22Rv1 (cell line): Measurements from ENCODE around the gene PHF20.
"Not testable (repeated sequence)": the region's sequence is repeated elsewhere in the genome, so short reads cannot be mapped to it uniquely, and the experiment has no call there.

ENCODE experiments used
- H3K27ac ChIP-seq: fragments of 450-650 bp; 2 replicates; pipeline ENCODE4 v1.5.1; 2017
- ZFX ChIP-seq: fragments of 450-650 bp; IDR thresholded peaks from 2 replicates; pipeline ENCODE4 v1.6.1; 2017; ENCODE audit warnings: antibody characterized with exemption, borderline replicate concordance
- TF ChIP-seq, protein P1 (sequence below): fragments of 450-650 bp; IDR thresholded peaks from 2 replicates; pipeline ENCODE4 v1.5.1; 2017; ENCODE audit warnings: mild to moderate bottlenecking

Gene PHF20

DNA sequence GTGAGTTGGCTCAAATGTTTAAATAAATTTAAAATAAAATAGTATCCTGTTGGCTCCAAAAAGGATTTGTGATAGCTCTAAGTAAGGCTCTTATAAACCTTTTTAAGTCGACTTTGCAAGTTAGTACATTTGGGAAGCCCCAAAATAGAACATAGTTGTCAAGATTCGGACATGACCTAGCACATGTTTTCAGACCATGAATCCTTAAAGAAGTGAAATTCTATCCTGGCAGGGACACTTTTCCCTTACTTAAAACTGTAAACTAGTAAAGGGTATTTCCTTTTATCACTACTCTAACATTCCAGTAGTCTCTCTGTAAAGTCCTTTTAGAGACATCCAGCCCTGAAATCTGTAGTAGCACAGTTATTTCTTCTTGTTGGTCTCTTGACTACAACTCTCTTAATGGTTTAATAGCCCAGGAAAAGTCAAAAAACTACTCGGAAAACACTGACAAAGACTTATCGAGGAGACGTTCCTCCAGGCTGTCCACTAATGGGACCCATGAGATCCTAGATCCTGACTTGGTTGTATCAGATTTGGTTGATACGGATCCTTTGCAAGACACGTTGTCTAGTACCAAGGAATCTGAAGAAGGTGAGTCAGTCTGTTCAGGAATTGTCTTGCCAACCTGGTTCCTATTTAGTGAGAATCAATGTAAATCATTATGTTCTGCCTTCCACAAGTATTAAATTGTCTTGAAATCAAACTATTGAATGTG, 98.9 kb downstream of the PHF20 start:
- H3K27ac ChIP-seq: no peak overlapping the region
- TF ChIP-seq, protein P1, sequence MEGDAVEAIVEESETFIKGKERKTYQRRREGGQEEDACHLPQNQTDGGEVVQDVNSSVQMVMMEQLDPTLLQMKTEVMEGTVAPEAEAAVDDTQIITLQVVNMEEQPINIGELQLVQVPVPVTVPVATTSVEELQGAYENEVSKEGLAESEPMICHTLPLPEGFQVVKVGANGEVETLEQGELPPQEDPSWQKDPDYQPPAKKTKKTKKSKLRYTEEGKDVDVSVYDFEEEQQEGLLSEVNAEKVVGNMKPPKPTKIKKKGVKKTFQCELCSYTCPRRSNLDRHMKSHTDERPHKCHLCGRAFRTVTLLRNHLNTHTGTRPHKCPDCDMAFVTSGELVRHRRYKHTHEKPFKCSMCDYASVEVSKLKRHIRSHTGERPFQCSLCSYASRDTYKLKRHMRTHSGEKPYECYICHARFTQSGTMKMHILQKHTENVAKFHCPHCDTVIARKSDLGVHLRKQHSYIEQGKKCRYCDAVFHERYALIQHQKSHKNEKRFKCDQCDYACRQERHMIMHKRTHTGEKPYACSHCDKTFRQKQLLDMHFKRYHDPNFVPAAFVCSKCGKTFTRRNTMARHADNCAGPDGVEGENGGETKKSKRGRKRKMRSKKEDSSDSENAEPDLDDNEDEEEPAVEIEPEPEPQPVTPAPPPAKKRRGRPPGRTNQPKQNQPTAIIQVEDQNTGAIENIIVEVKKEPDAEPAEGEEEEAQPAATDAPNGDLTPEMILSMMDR: no peak
- TF ChIP-seq ZFX: no peak

DNA sequence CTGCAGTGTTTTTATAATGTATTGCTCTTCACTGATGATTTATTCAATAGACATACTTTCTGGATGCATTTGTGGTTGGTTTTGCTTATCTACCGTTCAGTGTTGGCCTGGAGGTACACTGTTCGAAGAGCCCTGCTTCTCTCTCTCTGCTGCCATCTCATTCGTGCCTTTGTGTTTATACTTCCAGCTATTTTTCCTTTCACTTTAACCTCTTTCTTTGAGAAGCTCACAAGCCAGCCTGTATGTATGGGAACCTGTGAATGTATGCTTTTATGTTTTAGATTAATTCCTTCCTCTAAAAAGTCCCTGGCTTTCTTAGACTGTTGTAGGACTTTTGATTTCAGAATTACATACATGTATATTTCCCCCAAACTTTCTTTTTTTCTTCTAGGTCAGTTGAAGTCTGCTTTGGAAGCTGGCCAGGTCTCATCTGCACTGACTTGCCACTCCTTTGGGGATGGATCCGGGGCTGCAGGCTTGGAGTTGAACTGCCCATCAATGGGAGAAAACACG, 99.5 kb downstream of the PHF20 start:
- no peak overlapping the region for H3K27ac ChIP-seq
- TF ChIP-seq, protein P1: no peak

DNA sequence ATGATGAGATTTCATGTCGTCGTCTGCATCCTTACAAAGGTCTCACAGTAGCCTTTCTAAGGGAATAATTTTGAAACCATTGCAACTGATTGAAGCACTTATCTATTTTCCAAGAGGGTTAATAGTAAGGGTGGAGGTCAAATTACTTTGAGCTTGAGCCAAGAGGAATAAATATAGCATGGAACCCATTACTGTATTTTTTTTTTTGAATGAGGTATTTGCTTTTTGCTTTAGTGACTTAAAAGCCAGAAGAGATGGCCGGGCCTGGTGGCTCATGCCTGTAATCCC, 104.2 kb downstream of the PHF20 start:
- H3K27ac ChIP-seq: peak overlapping the region; percentile 45
- TF ChIP-seq, protein P1: no peak
- no peak for TF ChIP-seq ZFX

DNA sequence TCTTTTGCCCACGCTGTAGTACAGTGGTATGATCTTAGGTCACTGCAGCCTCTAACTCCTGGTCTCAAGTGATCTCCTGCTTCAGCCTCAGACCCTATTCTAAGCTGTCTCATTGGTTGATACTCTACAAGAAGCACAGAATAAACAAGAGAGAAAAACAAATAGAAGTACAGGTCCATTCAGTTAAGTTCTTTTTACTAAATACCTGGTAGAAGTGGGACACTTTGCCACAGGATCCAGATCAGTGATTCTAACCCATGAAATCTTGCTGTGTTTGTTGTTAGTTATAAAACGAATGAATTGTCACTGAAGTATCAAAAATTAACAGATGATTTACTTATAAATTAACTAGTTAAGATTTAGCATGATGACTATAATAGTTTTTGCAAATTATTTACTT, 105.8 kb downstream of the PHF20 start:
- TF ChIP-seq, protein P1: no peak
- no peak for TF ChIP-seq ZFX

DNA sequence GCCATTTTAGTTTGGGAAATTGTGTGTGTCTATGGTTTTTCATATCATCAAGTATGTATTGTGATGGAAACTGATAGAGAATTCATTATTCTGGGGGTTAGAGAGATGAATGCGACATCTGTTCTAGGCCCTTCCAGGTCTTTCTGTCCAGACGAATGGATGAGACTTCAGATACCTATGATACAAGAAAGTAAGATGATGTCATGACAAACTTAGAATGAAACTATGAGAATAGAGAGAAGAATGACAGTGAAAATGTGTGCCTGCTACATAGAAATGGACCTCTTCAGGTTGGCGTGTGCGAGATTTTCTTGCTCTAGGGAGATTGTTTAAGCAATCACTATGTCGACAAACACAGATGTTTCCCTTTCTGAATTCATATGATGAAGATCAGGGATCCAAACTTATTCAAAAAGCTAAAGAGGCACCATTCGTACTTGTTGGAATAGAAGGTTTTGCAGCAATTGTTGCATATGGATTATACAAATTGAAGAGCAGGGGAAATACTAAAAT, 106.4 kb downstream of the PHF20 start:
- TF ChIP-seq ZFX: no peak
- TF ChIP-seq, protein P1: no peak
- no peak overlapping the region for H3K27ac ChIP-seq

More for the DNA sequence above, 105.8 kb downstream of the PHF20 start:
- H3K27ac ChIP-seq: no peak overlapping the region

DNA sequence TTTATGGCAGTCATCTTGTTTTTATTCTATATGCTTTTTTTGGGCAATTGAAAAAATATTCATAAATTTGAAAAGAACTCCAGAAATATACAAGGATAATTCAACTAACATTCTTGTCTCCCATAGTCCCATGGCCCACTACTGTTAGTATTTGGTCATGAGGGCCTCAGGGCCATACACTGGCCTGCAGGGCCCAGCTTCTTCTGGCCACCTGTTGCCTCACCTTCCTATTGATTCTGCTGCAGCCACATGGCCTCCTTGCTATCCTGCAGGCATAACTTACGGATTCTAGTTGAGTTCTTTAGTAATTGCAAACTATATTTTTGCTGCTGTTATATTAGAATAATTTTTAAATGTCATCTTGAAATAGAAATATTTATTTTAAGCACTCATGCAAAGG, 109.9 kb downstream of the PHF20 start:
- H3K27ac ChIP-seq: no peak overlapping the region
- TF ChIP-seq, protein P1: no peak
- TF ChIP-seq ZFX: no peak

DNA sequence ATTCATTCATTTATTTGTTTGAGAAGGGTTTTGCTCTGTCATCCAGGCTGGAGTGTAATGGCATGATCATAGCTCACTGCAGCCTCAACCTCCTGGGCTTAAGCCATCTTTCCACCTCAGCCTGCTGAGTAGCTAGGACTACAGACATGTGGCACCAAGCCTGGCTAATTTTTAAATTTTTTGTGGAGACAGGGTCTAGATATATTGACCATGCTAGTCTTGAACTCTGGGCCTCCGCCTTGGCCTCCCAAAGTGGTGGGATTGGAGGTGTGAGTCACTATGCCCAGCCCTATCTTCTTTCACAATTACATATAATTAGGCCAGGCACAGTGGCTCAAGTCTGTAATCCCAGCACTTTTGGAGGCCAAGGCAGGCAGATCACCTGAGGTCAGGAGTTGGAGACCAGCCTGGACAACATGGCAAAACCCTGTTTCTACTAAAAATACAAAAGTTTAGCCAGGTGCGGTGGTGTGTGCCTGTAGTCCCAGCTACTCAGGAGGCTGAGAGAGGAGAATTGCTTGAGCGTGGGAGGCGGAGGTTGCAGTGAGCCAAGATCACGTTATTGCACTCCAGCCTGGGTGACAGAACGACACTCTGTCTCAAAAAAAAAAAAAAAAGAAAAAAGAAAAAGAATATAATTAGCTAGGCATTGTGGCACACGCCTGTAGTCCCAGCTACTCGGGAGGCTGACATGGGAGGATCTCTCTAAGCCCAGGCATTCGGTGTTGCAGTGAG, 110.8 kb downstream of the PHF20 start:
- H3K27ac ChIP-seq: not testable (repeated sequence)
